Measurements from ENCODE around the gene IFITM10. TPM values are rescaled to one million over a fixed set of nuclear protein-coding genes. Genes with fewer than 3 reads are reported as not detected.

The IFITM10 gene
- total RNA-seq, 2 experiments from 2014 or later, result 0.21 TPM; not detected in 1

DNA sequence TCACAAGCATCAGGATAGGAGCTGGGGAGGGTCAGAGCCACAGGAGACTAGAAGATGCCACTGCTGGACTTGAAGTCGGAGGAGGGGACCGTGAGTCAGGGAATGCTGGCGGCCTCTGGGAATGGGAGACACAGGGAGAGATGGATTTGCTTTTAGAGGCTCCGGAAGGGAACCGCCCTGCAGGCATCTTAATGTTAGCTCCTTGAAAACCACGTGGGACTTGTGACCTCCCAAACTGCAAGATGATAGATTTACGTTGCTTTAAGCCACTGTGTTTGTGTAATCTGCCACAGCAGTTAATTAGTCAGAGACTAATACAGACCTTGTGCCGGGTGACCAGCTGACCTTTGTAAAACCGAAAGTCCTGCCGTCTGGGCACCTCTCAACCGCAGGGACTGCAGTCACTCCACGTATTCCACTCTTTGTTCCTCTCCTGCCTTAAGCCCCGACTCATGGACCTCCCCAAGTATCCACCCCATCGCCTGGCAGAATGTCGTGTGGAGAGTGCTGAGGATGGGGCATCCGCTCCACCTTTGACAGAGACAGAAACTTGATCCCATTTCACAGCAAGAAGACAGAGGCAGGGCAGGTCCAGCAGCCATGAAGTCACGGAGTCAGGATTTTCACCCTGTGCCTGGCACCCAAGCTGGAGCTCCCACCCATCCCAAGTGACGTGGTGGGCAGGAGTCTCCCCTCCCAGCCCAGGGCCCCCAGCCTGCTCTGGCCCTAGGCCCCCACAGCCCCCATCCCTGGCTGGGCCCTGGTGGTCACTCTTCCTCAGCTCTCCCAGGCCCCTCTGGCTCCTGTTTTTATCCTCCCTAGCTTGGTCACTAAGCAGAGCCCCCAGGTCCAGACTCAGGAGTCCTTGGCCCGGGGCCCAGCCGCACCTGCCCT is 32.7 kb upstream of the IFITM10 start:
- intact Hi-C loops (cut with DNase I, micrococcal nuclease), result no loop called here
- no peaks in the 10 kb centered on the region for H3K27me3 Mint-ChIP-seq
- H3K4me3 Mint-ChIP-seq, result no peak overlapping the region
- H3K9me3 Mint-ChIP-seq (ENCODE audit: low read depth), result no peaks in the 10 kb centered on the region
- DNase-seq (no peak), ATAC-seq (no peak)
- CTCF ChIA-PET, result interaction anchor here (0.6 to 1.2 kb wide), 3 partner anchors 89 to 144 kb away, joined by 3 to 5 read pairs (median 3); no protein-coding TSS in a partner anchor
- POLR2A ChIA-PET, result no interaction called here
- H3K4me1 Mint-ChIP-seq, result no peaks in the 10 kb centered on the region
- no peaks in the 10 kb centered on the region for H3K36me3 Mint-ChIP-seq (ENCODE audit: low read depth)
- H3K27ac Mint-ChIP-seq, result no peak overlapping the region

DNA sequence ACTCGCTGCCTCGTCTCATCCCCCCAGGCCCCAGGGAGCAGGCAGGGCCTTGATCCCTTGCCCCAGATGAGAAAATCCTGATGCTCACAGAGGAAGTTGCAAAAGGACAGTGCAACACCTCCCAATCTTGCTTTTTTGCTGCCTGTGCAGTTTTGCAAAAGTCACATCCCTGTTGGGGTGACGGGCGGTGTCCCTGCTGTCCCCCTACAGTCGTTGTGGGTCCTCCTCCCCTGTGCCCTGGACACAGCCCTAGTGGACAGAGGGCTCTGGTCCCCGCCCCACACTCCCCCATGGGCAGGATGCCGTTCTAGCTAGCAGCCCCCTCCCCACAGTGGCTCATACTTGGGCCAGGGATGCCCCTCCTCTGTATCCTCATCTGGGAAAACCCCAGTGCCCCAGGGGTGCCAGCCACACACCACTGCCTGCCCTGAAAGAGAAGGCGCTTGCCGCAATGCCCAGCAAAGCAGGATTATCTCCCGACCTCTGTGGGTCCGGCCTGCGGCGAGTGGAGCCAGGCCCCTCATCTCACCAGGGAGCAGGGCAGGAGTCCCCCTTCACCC is 31.7 kb upstream of the IFITM10 start:
- intact Hi-C loops (cut with DNase I, micrococcal nuclease), result no loop called here
- Mint-ChIP-seq H3K9me3 (ENCODE audit: low read depth) (no peaks in the 10 kb centered on the region), H3K27me3 (no peaks in the 10 kb centered on the region), H3K27ac (no peak overlapping the region), H3K4me3 (no peak overlapping the region), H3K36me3 (ENCODE audit: low read depth) (no peaks in the 10 kb centered on the region), H3K4me1 (no peaks in the 10 kb centered on the region)
- ChIA-PET POLR2A (no interaction called here), CTCF (interaction anchor here (0.6 kb wide), 1 partner anchor 914 kb away, joined by 4 read pairs; no protein-coding TSS in a partner anchor)
- ATAC-seq, result no peak
- DNase-seq, result no peak

DNA sequence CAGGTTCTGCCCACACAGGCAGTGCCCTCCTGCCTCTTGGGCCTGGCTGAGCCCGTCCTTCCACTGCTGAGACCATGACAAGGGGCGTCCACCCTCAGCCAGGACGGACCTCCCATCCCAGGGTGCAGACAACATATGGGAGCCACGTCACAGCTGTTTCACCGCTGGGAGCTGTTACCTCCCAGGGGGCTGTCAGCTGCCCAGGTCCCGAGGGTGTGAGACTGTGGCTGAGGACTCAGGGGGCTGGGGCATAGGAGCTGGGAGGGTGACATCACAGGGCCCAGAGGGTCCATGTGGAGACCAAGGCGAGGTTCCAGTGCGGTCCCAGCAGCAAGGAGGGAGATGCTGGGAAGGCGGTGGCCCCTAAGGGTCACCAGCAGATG is 31.2 kb upstream of the IFITM10 start:
- ChIA-PET POLR2A (no interaction called here), CTCF (interaction anchor here (0.6 to 1.1 kb wide), 2 partner anchors 129 to 914 kb away, joined by 4 read pairs; no protein-coding TSS in a partner anchor)
- no peaks in the 10 kb centered on the region for H3K9me3 Mint-ChIP-seq (ENCODE audit: low read depth)
- no peak overlapping the region for H3K27ac Mint-ChIP-seq
- H3K27me3 Mint-ChIP-seq, result no peaks in the 10 kb centered on the region
- ATAC-seq (no peak), DNase-seq (no peak)
- no peaks in the 10 kb centered on the region for H3K4me1 Mint-ChIP-seq
- no peaks in the 10 kb centered on the region for H3K36me3 Mint-ChIP-seq (ENCODE audit: low read depth)
- H3K4me3 Mint-ChIP-seq, result no peak overlapping the region
- intact Hi-C loops (cut with DNase I, micrococcal nuclease), result no loop called here

DNA sequence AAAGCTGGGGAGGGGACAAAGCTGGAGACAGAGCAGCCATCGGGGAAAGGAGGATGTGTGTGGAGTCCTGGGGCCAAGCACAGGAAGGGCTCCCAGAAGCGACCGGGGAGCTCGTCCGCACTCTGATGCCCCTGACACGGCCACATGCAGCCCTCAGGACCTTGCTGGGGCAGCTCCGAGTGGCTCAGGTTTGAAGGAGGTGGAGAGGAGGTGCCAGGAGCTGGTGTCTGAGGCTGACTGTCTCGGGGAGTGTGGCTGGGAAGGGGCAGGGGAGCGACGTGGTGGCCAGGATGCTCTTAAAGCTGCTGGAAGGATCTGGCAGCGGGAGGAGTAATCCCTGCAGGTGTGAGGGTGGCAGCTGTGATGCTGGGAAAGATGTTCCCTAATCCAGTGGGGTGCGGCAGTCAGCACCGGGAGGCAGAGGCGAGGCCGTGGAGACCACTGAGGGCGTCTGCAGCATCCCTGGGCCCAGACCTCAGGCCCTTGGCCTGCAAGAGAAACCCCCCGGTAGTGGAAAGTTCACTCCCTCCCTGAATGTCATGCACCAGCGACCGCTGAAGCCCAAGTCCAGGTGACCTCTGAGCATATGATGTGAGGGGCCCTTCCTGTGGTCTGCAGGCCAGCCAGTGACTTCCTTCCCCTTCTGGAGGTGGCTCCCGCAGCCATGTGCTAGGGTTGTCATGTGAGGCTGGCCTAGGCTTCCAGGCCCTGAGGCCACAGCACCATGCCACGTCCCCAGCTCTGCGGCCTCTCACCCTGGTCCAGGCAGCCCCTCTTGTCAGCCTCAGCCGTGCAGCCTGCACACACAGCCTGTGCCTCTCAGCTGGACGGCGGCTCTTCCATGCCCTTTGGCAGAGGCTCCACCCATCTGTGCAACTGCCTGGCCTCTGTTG is 30.6 kb upstream of the IFITM10 start:
- Mint-ChIP-seq H3K27me3 (no peaks in the 10 kb centered on the region), H3K36me3 (ENCODE audit: low read depth) (no peaks in the 10 kb centered on the region), H3K9me3 (ENCODE audit: low read depth) (no peaks in the 10 kb centered on the region), H3K4me1 (no peaks in the 10 kb centered on the region), H3K4me3 (no peak overlapping the region), H3K27ac (no peak overlapping the region)
- DNase-seq, result no peak
- POLR2A ChIA-PET, result no interaction called here
- CTCF ChIA-PET, result interaction anchor here (1.1 kb wide), 1 partner anchor 128 kb away, joined by 4 read pairs; no protein-coding TSS in a partner anchor
- intact Hi-C loops (cut with DNase I, micrococcal nuclease), result no loop called here
- no peak for ATAC-seq

DNA sequence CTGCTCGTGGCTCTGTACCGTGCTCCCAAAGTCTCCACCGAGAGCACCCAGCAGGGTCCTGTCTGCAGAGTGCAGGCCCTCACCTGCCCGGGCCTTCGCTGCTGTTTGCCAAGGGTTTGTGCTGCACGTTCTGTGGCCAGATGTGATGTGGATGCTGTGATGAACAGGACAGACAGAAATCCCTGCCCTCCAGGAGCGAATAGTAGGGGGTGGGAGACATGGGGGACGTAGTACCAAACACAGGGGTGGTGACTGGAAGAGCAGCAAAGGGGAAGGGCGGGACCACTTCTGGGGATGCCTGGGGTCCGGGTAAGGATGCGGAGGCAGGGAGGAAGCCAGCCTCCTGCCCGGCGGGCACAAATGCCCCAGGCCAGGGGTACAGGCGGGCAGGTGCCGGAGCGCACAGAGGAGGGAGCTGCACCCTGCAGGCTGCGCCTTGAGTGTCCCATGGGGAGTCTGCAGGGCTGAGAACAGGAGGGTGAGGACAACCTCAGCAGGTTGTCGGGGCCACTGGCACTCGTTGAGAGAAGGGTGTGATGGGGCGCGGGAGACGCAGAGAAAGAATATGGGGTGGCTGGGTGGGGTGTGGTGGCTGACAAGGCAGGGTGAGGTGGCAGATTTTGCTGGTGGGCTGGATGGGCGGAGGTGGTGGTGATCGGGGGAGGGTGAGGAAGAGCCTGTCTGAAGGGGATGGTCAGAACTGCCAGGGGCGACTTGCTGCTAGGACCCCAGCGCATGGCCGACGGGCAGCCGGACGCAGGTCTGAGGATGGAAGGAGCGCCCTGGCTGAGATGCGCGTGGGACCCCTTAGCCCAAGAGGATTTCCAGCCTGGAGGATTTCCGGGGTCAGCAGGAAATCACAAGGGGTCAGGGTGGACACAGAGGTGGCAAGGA is 29.7 kb upstream of the IFITM10 start:
- H3K27me3 Mint-ChIP-seq, result no peaks in the 10 kb centered on the region
- POLR2A ChIA-PET, result no interaction called here
- no peaks in the 10 kb centered on the region for H3K4me1 Mint-ChIP-seq
- CTCF ChIA-PET, result interaction anchor here (0.6 kb wide), 1 partner anchor 46 kb away, joined by 3 read pairs; no protein-coding TSS in a partner anchor
- no peak overlapping the region for H3K27ac Mint-ChIP-seq
- intact Hi-C loops (cut with DNase I, micrococcal nuclease), result no loop called here
- no peak overlapping the region for H3K4me3 Mint-ChIP-seq
- ATAC-seq (no peak), DNase-seq (no peak)
- no peaks in the 10 kb centered on the region for H3K36me3 Mint-ChIP-seq (ENCODE audit: low read depth)
- no peaks in the 10 kb centered on the region for H3K9me3 Mint-ChIP-seq (ENCODE audit: low read depth)

DNA sequence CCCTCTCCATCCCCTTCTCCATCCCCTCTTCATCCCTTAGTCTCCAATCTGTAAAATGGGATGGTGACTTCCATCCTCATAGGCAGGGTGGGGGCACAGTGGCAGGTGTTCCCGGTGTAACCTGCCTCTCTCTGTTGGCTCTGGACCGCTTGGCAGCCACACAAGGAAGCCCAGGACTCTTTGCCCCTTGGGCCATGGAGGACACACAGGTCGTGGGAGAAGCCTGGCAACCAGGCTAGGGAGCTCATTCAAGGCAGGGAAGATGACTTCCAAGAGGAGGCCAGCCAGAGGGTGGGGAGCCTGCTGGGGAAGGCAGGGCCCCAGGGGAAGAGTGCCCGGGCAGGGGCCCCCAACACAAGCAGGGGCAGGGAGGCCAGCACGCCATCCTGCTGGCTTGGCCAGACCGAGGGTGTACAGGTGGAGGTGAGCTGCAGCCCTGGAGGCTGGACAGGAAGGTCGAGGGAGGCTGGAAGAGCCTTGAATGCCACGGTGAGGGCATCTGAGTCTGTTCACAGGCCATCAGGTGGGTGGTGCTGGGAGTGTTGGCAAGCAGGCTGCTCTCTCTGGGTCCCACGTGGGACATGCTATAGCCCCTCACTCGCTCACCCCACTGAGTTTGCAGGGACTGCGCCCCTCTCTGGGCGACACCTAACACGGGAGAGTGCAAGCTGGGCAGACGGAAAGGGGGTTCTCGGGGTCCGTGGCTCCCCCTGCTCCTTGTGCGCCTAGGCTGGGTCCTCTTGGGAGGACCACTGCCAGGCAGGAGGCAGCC is 28.8 kb upstream of the IFITM10 start:
- Mint-ChIP-seq H3K27me3 (no peaks in the 10 kb centered on the region), H3K9me3 (ENCODE audit: low read depth) (no peaks in the 10 kb centered on the region), H3K27ac (no peak overlapping the region), H3K4me3 (no peak overlapping the region), H3K36me3 (ENCODE audit: low read depth) (no peaks in the 10 kb centered on the region), H3K4me1 (no peaks in the 10 kb centered on the region)
- POLR2A ChIA-PET, result no interaction called here
- intact Hi-C loops (cut with DNase I, micrococcal nuclease), result no loop called here
- no peak for DNase-seq
- no peak for ATAC-seq
- CTCF ChIA-PET, result interaction anchor here (0.6 kb wide), 1 partner anchor 45 kb away, joined by 3 read pairs; no protein-coding TSS in a partner anchor

DNA sequence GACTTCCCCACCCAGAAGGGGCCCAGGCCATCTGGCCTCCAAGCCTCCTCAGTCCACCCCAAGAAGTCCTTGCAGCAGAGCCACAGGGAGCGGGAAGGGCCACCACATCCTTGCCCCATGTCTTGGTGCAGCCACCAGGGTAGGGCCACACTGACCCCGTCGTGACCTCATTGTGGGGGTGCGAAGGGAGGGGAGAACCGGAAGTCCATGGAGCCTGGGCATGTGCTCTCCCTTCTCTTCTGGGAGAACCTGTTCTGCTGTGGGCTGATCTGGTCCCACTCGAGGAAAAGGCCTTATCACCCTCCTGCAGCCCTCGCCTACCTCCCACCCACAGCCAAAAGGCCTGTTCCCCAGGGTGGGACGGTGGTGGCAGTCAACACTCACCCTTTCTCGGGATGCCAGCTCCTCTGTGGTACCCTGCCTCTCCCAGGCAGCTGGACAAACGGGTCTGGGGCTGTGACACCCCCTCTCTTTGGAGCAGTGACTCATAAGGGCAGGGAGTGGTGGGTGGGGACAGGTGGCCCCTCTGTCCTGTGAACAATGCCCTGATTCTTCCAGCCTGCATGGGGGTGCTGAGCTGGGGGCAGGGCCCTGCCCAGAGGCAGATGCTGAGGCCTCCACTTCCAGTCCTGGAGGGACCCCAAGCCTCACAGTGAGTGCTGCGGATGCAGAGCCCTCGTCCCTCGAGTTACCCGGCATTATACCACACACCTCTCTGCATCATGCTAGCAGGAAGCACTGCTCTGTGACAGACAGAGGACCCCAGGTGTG is 27.9 kb upstream of the IFITM10 start:
- H3K4me1 Mint-ChIP-seq, result peaks cover 3% of the 10 kb centered on the region
- no peaks in the 10 kb centered on the region for H3K36me3 Mint-ChIP-seq (ENCODE audit: low read depth)
- DNase-seq, result no peak
- intact Hi-C loops (cut with DNase I, micrococcal nuclease), result no loop called here
- ATAC-seq, result no peak
- POLR2A ChIA-PET, result interaction anchor here (0.7 kb wide), 1 partner anchor 155 kb away, joined by 3 read pairs; no protein-coding TSS in a partner anchor
- no peak overlapping the region for H3K27ac Mint-ChIP-seq
- H3K4me3 Mint-ChIP-seq, result no peak overlapping the region
- no peaks in the 10 kb centered on the region for H3K27me3 Mint-ChIP-seq
- no peaks in the 10 kb centered on the region for H3K9me3 Mint-ChIP-seq (ENCODE audit: low read depth)
- CTCF ChIA-PET, result interaction anchor here (0.6 to 1.1 kb wide), 2 partner anchors 28 to 132 kb away, joined by 3 to 4 read pairs; no protein-coding TSS in a partner anchor

DNA sequence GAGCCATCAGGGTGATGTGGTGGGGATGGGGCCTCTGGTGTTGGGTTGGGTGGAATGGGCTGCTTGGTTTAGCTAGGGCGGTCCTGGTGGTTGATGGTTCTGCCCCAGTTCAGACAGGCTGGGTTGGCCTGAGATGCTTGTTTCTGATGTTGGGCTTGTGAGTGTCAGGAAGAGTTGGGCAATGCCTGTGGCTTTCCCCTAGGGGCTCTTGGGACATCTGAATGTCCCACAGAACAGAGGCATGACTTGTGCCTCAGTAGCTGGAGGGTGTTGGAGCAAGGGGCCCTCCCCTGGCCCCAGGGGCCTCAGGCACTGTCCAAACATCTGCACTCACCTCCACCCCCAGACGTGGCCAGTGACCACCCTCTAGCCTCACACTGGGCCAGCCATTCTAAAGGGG is 27.3 kb upstream of the IFITM10 start:
- no peaks in the 10 kb centered on the region for H3K9me3 Mint-ChIP-seq (ENCODE audit: low read depth)
- H3K4me1 Mint-ChIP-seq, result peaks cover 7% of the 10 kb centered on the region
- no peaks in the 10 kb centered on the region for H3K27me3 Mint-ChIP-seq
- DNase-seq (no peak), ATAC-seq (no peak)
- CTCF ChIA-PET, result interaction anchor here (0.6 to 1.1 kb wide), 2 partner anchors 28 to 132 kb away, joined by 3 to 4 read pairs; no protein-coding TSS in a partner anchor
- H3K4me3 Mint-ChIP-seq, result no peak overlapping the region
- intact Hi-C loops (cut with DNase I, micrococcal nuclease), result no loop called here
- H3K27ac Mint-ChIP-seq, result no peak overlapping the region
- POLR2A ChIA-PET, result interaction anchor here (0.7 kb wide), 1 partner anchor 156 kb away, joined by 3 read pairs; no protein-coding TSS in a partner anchor
- no peaks in the 10 kb centered on the region for H3K36me3 Mint-ChIP-seq (ENCODE audit: low read depth)

DNA sequence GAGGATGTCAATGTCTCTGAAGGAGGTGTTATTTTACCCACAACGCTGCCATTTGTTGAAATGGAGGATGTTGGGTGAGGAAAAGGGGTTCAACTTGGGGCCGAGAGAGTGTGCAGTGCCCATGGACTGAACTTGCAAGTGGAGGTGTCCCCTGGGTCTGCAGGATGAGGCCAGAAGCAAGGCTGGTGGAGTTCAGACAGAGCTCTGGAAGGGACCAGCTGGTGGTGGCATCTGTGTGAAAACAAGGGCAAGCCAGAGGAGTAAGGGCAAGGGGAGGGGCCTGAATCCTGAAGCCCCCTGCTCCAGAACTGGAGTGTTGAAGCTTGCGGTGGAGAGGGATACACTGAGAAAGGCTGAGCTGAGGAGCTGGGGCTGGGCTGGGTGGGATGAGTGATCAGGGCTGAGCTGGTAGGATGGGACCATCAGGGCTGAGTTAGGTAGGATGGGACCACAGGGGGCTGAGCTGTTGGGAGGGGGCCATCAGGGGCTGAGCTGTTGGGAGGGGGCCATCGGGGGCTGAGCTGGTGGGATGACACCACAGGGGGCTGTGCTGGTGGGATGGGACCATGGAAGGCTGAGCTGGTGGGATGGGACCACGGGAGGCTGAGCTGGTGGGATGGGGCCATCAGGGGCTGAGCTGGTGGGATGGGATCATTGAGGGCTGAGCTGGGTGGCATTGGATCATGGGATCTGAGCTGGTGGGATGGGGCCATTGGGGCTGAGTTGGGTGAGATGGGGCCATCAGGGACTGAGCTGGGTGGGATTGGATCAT is 26.7 kb upstream of the IFITM10 start:
- Mint-ChIP-seq H3K4me1 (peaks cover 13% of the 10 kb centered on the region), H3K36me3 (ENCODE audit: low read depth) (no peaks in the 10 kb centered on the region), H3K9me3 (ENCODE audit: low read depth) (no peaks in the 10 kb centered on the region), H3K27me3 (no peaks in the 10 kb centered on the region), H3K27ac (no peak overlapping the region), H3K4me3 (no peak overlapping the region)
- intact Hi-C loops (cut with DNase I, micrococcal nuclease), result no loop called here
- POLR2A ChIA-PET, result no interaction called here
- CTCF ChIA-PET, result interaction anchor here (1.1 kb wide), 1 partner anchor 29 kb away, joined by 3 read pairs; no protein-coding TSS in a partner anchor
- ATAC-seq, result no peak
- DNase-seq, result no peak

All from activated CD4-positive, alpha-beta T cell treated with anti-CD3 and anti-CD28 coated beads for 36 hours (primary cell).